Measurements from ENCODE around the gene CRYL1. TPM values are rescaled to one million over a fixed set of nuclear protein-coding genes. Genes with fewer than 3 reads are reported as not detected.

CRYL1 gene
- polyA plus RNA-seq, 3 donors: 35.0 to 70.2 (median 51.4) TPM

DNA sequence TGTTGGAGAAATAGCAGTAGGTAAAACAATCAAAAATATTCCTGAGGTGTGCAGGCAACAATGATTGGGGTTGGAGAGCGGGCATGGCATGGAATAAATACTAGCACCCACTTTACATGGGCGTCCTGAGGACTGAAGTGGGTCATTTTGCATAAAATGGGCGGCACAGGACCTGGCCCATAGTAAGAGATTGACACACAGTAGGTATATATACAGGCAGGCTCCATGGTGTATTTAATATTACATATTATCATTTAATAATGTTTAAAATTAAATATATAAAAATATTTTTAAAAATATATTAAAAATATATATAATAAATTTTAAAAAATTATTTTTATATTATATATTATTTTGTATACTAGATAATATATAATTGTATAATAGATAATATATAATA lies 48.3 kb downstream of the CRYL1 start:
- no peak for DNase-seq
- Histone ChIP-seq H3K4me2 (replicated peaks; ENCODE audit: extremely low read depth, low read length, poor library complexity, severe bottlenecking) (no peak overlapping the region), H3K9ac (ENCODE audit: insufficient read depth, low read length, poor library complexity, severe bottlenecking) (no peak overlapping the region), H3K27me3 (ENCODE audit: control insufficient read depth in 2 of 2, insufficient read depth in 2 of 2, low read length in 2 of 2) (no peaks in the 10 kb centered on the region), H2AFZ (ENCODE audit: insufficient read depth, low read depth, low read length, poor library complexity, severe bottlenecking) (no peak overlapping the region), H3K27ac (ENCODE audit: low read depth in 1 of 2, low read length in 2 of 2) (no peak overlapping the region), H3K9me3 (replicated peaks in 1 of 2; ENCODE audit: control insufficient read depth in 1 of 2, insufficient read depth in 1 of 2, low read length in 2 of 2) (no peaks in the 10 kb centered on the region), H3K4me1 (ENCODE audit: control insufficient read depth in 1 of 2, insufficient read depth in 2 of 2, low read length in 2 of 2) (no peaks in the 10 kb centered on the region), H4K20me1 (ENCODE audit: insufficient read depth, low read length) (no peaks in the 10 kb centered on the region), H3K4me3 (replicated peaks in 1 of 3; ENCODE audit: low read depth in 2 of 3, low read length in 3 of 3) (no peak overlapping the region), H3K79me2 (ENCODE audit: insufficient read depth, low read length) (no peaks in the 10 kb centered on the region), H3K36me3 (replicated peaks in 1 of 2; ENCODE audit: control insufficient read depth in 1 of 2, insufficient read depth in 2 of 2, low read length in 2 of 2) (peaks cover 0 to 2% of the 10 kb centered on the region in 2 donors)
- TF ChIP-seq, protein P1, sequence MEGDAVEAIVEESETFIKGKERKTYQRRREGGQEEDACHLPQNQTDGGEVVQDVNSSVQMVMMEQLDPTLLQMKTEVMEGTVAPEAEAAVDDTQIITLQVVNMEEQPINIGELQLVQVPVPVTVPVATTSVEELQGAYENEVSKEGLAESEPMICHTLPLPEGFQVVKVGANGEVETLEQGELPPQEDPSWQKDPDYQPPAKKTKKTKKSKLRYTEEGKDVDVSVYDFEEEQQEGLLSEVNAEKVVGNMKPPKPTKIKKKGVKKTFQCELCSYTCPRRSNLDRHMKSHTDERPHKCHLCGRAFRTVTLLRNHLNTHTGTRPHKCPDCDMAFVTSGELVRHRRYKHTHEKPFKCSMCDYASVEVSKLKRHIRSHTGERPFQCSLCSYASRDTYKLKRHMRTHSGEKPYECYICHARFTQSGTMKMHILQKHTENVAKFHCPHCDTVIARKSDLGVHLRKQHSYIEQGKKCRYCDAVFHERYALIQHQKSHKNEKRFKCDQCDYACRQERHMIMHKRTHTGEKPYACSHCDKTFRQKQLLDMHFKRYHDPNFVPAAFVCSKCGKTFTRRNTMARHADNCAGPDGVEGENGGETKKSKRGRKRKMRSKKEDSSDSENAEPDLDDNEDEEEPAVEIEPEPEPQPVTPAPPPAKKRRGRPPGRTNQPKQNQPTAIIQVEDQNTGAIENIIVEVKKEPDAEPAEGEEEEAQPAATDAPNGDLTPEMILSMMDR (IDR thresholded peaks at IDR 0.05): no peak
- Mint-ChIP-seq H3K27ac (no peak overlapping the region), H3K36me3 (peaks cover 13% of the 10 kb centered on the region in 2 donors), H3K4me3 (no peak overlapping the region), H3K4me1 (peaks cover 13% of the 10 kb centered on the region), H3K27me3 (ENCODE audit: low read depth in 3 of 3) (peaks cover 0 to 2% (median 2%) of the 10 kb centered on the region in 3 donors), H3K9me3 (peaks cover 0 to 1% (median 0%) of the 10 kb centered on the region in 7 donors)
- intact Hi-C loops (cut with micrococcal nuclease): no loop called here
- WGBS (ENCODE audit: insufficient coverage): no CpG with 5 or more reads among the region's 3 CpGs

DNA sequence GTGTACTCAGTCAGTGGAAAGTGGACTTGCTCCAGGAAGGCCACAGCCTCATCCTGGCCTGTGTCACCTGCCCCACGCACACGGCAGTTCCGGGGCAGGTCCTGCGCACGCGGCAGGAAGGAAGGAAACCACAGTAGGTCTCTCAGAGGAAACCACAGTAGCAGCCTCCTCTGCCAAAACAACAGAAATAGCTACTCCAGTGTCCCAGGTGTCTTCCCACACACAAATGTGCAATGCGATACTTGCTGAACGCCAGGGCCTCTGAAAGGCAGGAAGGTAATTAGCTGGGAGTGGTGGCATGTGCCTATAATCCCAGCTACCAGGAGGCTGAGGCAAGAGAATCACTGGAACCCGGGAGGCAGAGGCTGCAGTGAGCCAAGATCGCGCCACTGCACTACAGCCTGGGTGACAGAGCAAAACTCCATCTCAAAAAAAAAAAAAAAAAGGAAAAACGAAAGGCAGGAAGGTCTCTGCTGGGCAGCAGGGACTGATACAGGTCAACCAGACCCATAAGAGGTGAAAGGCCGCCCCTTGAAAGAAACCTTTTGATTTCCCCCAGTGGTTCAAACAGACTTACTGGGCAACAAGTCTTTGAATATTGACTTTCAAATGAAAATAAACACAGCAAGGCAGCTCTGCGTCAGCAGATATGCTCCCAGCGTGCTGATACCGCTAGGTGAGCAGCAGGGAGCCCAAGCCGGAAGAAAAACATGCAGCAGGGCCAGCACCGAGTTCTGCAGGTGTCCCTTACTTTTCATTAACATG lies 49.5 kb downstream of the CRYL1 start:
- no peaks in the 10 kb centered on the region for H3K79me2 ChIP-seq (ENCODE audit: insufficient read depth, low read length)
- H3K36me3 ChIP-seq (replicated peaks in 1 of 2; ENCODE audit: control insufficient read depth in 1 of 2, insufficient read depth in 2 of 2, low read length in 2 of 2): peaks cover 0 to 2% of the 10 kb centered on the region in 2 donors
- no peak overlapping the region for H3K4me3 ChIP-seq (replicated peaks in 1 of 3; ENCODE audit: low read depth in 2 of 3, low read length in 3 of 3)
- no peak overlapping the region for H3K4me2 ChIP-seq (replicated peaks; ENCODE audit: extremely low read depth, low read length, poor library complexity, severe bottlenecking)
- Mint-ChIP-seq H3K27me3 (ENCODE audit: low read depth in 3 of 3) (peaks cover 0 to 2% (median 2%) of the 10 kb centered on the region in 3 donors), H3K9me3 (peaks cover 0 to 1% (median 0%) of the 10 kb centered on the region in 7 donors), H3K4me3 (no peak overlapping the region), H3K4me1 (peaks cover 9% of the 10 kb centered on the region), H3K36me3 (peaks cover 13 to 14% of the 10 kb centered on the region in 2 donors), H3K27ac (peak overlapping the region in 1 of 7 donors; percentile 42)
- no peak overlapping the region for H2AFZ ChIP-seq (ENCODE audit: insufficient read depth, low read depth, low read length, poor library complexity, severe bottlenecking)
- H3K4me1 ChIP-seq (ENCODE audit: control insufficient read depth in 1 of 2, insufficient read depth in 2 of 2, low read length in 2 of 2): no peaks in the 10 kb centered on the region
- intact Hi-C loops (cut with micrococcal nuclease): no loop called here
- no peak overlapping the region for H3K9ac ChIP-seq (ENCODE audit: insufficient read depth, low read length, poor library complexity, severe bottlenecking)
- H3K27ac ChIP-seq (ENCODE audit: low read depth in 1 of 2, low read length in 2 of 2): no peak overlapping the region
- WGBS (ENCODE audit: insufficient coverage): 53% methylated on average over 12 of the region's 18 CpGs
- no peak for DNase-seq
- no peaks in the 10 kb centered on the region for H3K9me3 ChIP-seq (replicated peaks in 1 of 2; ENCODE audit: control insufficient read depth in 1 of 2, insufficient read depth in 1 of 2, low read length in 2 of 2)
- H4K20me1 ChIP-seq (ENCODE audit: insufficient read depth, low read length): no peaks in the 10 kb centered on the region
- H3K27me3 ChIP-seq (ENCODE audit: control insufficient read depth in 2 of 2, insufficient read depth in 2 of 2, low read length in 2 of 2): no peaks in the 10 kb centered on the region
- TF ChIP-seq, protein P1 (IDR thresholded peaks at IDR 0.05): no peak
